Measurements from ENCODE around the gene APOC4. TPM values are rescaled to one million over a fixed set of nuclear protein-coding genes. Genes with fewer than 3 reads are reported as not detected.

Gene APOC4
- total RNA-seq, 1 experiment from 2014 or later, result not detected

DNA sequence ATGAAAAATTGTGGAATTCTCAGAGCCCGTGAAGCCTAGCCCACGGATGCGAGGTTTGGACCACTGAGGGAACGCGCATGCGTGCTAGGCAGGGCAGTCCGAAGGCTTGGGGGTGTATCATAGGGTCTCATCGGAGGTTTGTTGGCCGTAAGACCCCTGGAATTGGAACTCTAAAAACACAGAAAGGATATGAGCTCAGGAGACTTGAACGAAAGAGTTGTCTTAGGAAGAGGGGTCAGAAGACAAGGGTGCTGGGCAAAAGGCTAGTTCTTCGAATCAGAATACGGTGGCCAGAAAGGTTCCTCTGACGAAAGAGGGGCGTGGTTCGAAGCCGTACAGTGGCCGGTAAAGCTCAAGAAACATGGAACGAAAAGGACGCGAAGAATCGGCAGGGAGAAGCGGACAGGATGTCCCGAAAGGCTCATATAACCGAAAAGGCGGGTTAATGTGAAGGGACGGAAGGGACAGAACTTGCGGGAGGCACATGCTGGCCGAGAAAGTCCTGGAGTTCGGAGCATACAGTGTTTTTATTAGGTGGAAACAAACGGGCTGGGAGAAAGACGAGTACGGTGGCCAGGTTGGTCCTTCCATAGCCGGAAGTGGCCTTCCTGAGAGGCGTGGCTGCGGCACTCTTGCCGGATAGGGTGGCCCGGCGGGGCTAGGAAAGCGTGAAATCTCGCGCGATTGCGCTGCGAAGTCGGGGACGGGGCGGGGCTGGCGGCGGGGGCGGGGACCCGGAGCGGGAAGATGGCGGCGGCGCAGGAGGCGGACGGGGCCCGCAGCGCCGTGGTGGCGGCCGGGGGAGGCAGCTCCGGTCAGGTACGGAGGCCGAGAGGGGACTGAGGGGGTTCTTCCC, 12.8 kb downstream of the APOC4 start, which contains the start of gene CLPTM1:
Gene CLPTM1, plus strand, starts transcription at position 732 of the 856 bp plus-strand sequence. Its CDS starts 16 bp downstream, at position 748.
- H4K20me1 ChIP-seq (ENCODE audit: low read length), result peaks cover 22% of the 10 kb centered on the region; the same call in 1 of the 2 replicates
- H3K27ac ChIP-seq (ENCODE audit: low read length), result peak within 1 kb of the TSS; percentile 92
- no peaks in the 10 kb centered on the region for H3K9me3 ChIP-seq (ENCODE audit: low read length)
- ATAC-seq, result peak; percentile 91
- ChIA-PET CTCF (no interaction called here), POLR2A (ENCODE audit: unreplicated experiment) (interaction anchor here (0.7 kb wide), 1 partner anchor 183 kb away, joined by 3 read pairs; no protein-coding TSS in a partner anchor)
- no peaks in the 10 kb centered on the region for H3F3A ChIP-seq (ENCODE audit: low read length, unreplicated experiment)
- TSS peak; percentile 95 for BruUV-seq (replicated peaks)
- peak within 1 kb of the TSS; percentile 95 for H3K4me3 ChIP-seq (ENCODE audit: low read length)
- peaks cover 11% of the 10 kb centered on the region; the same call in 1 of the 2 replicates for H3K4me1 ChIP-seq (ENCODE audit: insufficient read depth, low read length)
- H3K9ac ChIP-seq (ENCODE audit: low read length), result peak within 1 kb of the TSS; percentile 97
- peak; percentile 90 for DNase-seq
- no peaks in the 10 kb centered on the region for H3K9me2 ChIP-seq (replicated peaks; ENCODE audit: low read length)
- peak within 1 kb of the TSS; percentile 99 for H3K4me2 ChIP-seq (ENCODE audit: low read length)
- TF ChIP-seq EZH2 (IDR thresholded peaks at IDR 0.05; ENCODE audit: low read length, unreplicated experiment) (no peak), EZH2phosphoT487 (IDR thresholded peaks at IDR 0.05; ENCODE audit: borderline replicate concordance, low read length) (no peak)
- TF ChIP-seq, protein P1, sequence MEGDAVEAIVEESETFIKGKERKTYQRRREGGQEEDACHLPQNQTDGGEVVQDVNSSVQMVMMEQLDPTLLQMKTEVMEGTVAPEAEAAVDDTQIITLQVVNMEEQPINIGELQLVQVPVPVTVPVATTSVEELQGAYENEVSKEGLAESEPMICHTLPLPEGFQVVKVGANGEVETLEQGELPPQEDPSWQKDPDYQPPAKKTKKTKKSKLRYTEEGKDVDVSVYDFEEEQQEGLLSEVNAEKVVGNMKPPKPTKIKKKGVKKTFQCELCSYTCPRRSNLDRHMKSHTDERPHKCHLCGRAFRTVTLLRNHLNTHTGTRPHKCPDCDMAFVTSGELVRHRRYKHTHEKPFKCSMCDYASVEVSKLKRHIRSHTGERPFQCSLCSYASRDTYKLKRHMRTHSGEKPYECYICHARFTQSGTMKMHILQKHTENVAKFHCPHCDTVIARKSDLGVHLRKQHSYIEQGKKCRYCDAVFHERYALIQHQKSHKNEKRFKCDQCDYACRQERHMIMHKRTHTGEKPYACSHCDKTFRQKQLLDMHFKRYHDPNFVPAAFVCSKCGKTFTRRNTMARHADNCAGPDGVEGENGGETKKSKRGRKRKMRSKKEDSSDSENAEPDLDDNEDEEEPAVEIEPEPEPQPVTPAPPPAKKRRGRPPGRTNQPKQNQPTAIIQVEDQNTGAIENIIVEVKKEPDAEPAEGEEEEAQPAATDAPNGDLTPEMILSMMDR (conservative IDR thresholded peaks at IDR 0.05; ENCODE audit: low read depth, low read length), result no peak
- intact Hi-C loops (cut with micrococcal nuclease), result no loop called here
- no peaks in the 10 kb centered on the region for H3K36me3 ChIP-seq (ENCODE audit: low read depth, low read length)
- peak within 1 kb of the TSS; percentile 98 for H2AFZ ChIP-seq (ENCODE audit: low read length)
- H3K79me2 ChIP-seq (ENCODE audit: low read length), result peaks cover 47% of the 10 kb centered on the region
- H3K27me3 ChIP-seq (ENCODE audit: low read length), result no peaks in the 10 kb centered on the region

DNA sequence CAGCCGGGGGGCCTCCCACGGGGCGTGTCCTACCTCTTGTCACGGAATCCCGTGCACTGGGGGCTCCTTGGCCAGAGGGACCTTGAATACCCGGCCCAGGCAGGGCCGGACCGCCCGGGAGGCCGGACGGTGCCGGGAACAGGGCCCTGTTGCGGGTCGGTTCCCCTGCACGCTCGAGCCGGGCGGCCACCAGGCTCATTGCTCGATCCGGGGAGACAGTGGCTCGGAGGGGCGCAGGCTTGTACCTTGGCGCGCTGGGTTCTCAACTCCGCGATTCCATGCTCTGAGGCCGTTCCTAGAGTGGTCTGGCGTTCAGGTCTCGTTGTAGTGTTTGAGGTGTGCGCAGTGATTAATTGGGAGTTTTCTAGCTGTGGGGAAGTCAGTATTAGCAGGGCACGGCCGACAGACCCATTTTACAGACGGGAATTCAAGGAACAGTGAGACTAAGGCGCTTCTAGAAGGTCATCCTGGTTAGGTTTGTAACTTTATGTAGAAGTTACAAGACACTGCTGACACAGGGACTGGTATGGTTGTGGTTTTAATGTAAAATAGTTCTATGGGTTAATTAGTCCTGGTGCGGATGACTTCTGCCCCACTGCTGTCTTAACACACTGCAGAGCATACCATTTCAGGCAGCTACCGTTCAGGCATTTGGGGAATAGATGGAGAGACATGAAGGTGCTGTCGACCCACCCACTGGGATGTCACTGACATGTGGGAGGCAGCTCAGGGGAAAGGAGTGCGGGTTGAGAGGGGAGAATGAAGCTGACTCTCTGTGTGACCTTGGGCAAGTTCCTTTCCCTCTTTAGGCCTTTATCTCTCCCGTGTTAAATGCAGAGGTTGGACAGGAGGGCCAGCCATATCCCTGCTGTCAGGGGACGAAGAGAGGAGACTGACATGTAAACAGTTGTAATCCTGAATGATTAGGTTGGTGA, 13.7 kb downstream of the APOC4 start:
- H3K9me2 ChIP-seq (replicated peaks; ENCODE audit: low read length), result no peaks in the 10 kb centered on the region
- TF ChIP-seq, protein P1 (conservative IDR thresholded peaks at IDR 0.05; ENCODE audit: low read depth, low read length), result no peak
- TF ChIP-seq EZH2phosphoT487 (IDR thresholded peaks at IDR 0.05; ENCODE audit: borderline replicate concordance, low read length) (no peak), EZH2 (IDR thresholded peaks at IDR 0.05; ENCODE audit: low read length, unreplicated experiment) (no peak)
- DNase-seq, result no peak

More for the DNA sequence above, 13.7 kb downstream of the APOC4 start:
- Histone ChIP-seq H3K36me3 (ENCODE audit: low read depth, low read length) (peaks cover 6% of the 10 kb centered on the region; the same call in 1 of the 2 replicates), H3K27me3 (ENCODE audit: low read length) (no peaks in the 10 kb centered on the region), H3K4me3 (ENCODE audit: low read length) (peak overlapping the region; percentile 95), H4K20me1 (ENCODE audit: low read length) (peaks cover 22% of the 10 kb centered on the region; the same call in 1 of the 2 replicates), H3K4me1 (ENCODE audit: insufficient read depth, low read length) (peaks cover 11% of the 10 kb centered on the region; the same call in 1 of the 2 replicates), H3F3A (ENCODE audit: low read length, unreplicated experiment) (no peaks in the 10 kb centered on the region), H3K4me2 (ENCODE audit: low read length) (peak overlapping the region; percentile 89), H3K9ac (ENCODE audit: low read length) (peak overlapping the region; percentile 97), H2AFZ (ENCODE audit: low read length) (no peak overlapping the region), H3K9me3 (ENCODE audit: low read length) (no peaks in the 10 kb centered on the region), H3K79me2 (ENCODE audit: low read length) (peaks cover 56% of the 10 kb centered on the region), H3K27ac (ENCODE audit: low read length) (no peak overlapping the region)
- POLR2A ChIA-PET (ENCODE audit: unreplicated experiment), result no interaction called here
- BruUV-seq (replicated peaks), result TSS peak; percentile 55
- CTCF ChIA-PET, result interaction anchor here (0.5 kb wide), 1 partner anchor 952 kb away, joined by 4 read pairs; no protein-coding TSS in a partner anchor
- ATAC-seq, result peak; percentile 13
- intact Hi-C loops (cut with micrococcal nuclease), result no loop called here
